H9 (cell line): ENCODE results near the gene LENG9. TPM values are rescaled to one million over a fixed set of nuclear protein-coding genes. Genes with fewer than 3 reads are reported as not detected.

Source experiments
- DNase-seq: peaks from one replicate; pipeline ENCODE4 v3.0.0-alpha.2; 2017
- H2AFZ ChIP-seq: one replicate; pipeline ENCODE4 v1.6.1; 2013; ENCODE audit warnings: mild to moderate bottlenecking, low read length, control low read depth, moderate library complexity
- H2AK5ac ChIP-seq: 2 replicates; pipeline ENCODE4 v1.6.1; 2013; ENCODE audit warnings: low read length, control low read depth, mixed read lengths; ENCODE audit not compliant: insufficient read length
- H2BK120ac ChIP-seq: one replicate; pipeline ENCODE4 v1.6.1; 2013; ENCODE audit warnings: low read depth, mild to moderate bottlenecking, low read length, control low read depth, inconsistent platforms; ENCODE audit not compliant: poor library complexity, severe bottlenecking
- H2BK12ac ChIP-seq: 2 replicates; pipeline ENCODE4 v1.6.1; 2013; ENCODE audit warnings: low read length, control low read depth, mixed read lengths, low read depth; ENCODE audit not compliant: insufficient read length
- H2BK15ac ChIP-seq: 2 replicates; pipeline ENCODE4 v1.6.1; 2013; ENCODE audit warnings: low read depth, low read length, control low read depth
- H2BK20ac ChIP-seq: one replicate; pipeline ENCODE4 v1.6.1; 2013; ENCODE audit warnings: low read depth, mild to moderate bottlenecking, low read length, control low read depth, inconsistent platforms; ENCODE audit not compliant: poor library complexity, severe bottlenecking
- H2BK5ac ChIP-seq: 2 replicates; pipeline ENCODE4 v1.6.1; 2013; ENCODE audit warnings: low read length, control low read depth, mixed read lengths; ENCODE audit not compliant: insufficient read length
- H3K14ac ChIP-seq: 2 replicates; pipeline ENCODE4 v1.6.1; 2013; ENCODE audit warnings: low read length, control low read depth; ENCODE audit not compliant: insufficient read depth
- H3K18ac ChIP-seq: 2 replicates; pipeline ENCODE4 v1.6.1; 2013; ENCODE audit warnings: low read depth, mild to moderate bottlenecking, mixed read lengths, low read length, control low read depth; ENCODE audit not compliant: insufficient read length
- H3K23ac ChIP-seq: 2 replicates; pipeline ENCODE4 v1.6.1; 2013; ENCODE audit warnings: low read length, control low read depth, mixed read lengths, low read depth; ENCODE audit not compliant: insufficient read length
- H3K23me2 ChIP-seq: 2 replicates; pipeline ENCODE4 v1.6.1; 2013; ENCODE audit warnings: low read depth, mild to moderate bottlenecking, mixed read lengths, low read length, control low read depth; ENCODE audit not compliant: insufficient read length, poor library complexity, severe bottlenecking
- H3K27ac ChIP-seq: 2 replicates; pipeline ENCODE4 v1.5.1; 2013; ENCODE audit warnings: low read length, control low read depth, mixed read lengths, low read depth; ENCODE audit not compliant: insufficient read length
- H3K27me3 ChIP-seq: 2 replicates; pipeline ENCODE4 v1.6.1; 2013; ENCODE audit warnings: low read length, control low read depth, inconsistent platforms; ENCODE audit not compliant: insufficient read depth
- H3K4ac ChIP-seq: 2 replicates; pipeline ENCODE4 v1.6.1; 2013; ENCODE audit warnings: low read depth, mild to moderate bottlenecking, control low read depth, inconsistent platforms, low read length, moderate library complexity
- H3K4me1 ChIP-seq: 2 replicates; pipeline ENCODE4 v1.6.1; 2013; ENCODE audit warnings: low read length, control low read depth, inconsistent platforms; ENCODE audit not compliant: insufficient read depth
- H3K4me2 ChIP-seq: 2 replicates; pipeline ENCODE4 v1.6.1; 2013; ENCODE audit warnings: low read length, control low read depth, mixed read lengths; ENCODE audit not compliant: insufficient read length, insufficient read depth
- H3K56ac ChIP-seq: 2 replicates; pipeline ENCODE4 v1.6.1; 2013; ENCODE audit warnings: low read depth, mild to moderate bottlenecking, mixed read lengths, low read length, control low read depth; ENCODE audit not compliant: insufficient read length
- H3K79me1 ChIP-seq: 2 replicates; pipeline ENCODE4 v1.6.1; 2013; ENCODE audit warnings: low read depth, mild to moderate bottlenecking, moderate library complexity, low read length, control low read depth, inconsistent platforms; ENCODE audit not compliant: insufficient read depth, poor library complexity, severe bottlenecking
- H3K79me2 ChIP-seq: 2 replicates; pipeline ENCODE4 v1.6.1; 2013; ENCODE audit warnings: low read length, control low read depth, inconsistent platforms; ENCODE audit not compliant: insufficient read depth
- H3K9ac ChIP-seq: 2 replicates; pipeline ENCODE4 v1.6.1; 2013; ENCODE audit warnings: low read length, control low read depth, mixed read lengths; ENCODE audit not compliant: insufficient read length; ENCODE audit errors: extremely low read depth
- H3K9me3 ChIP-seq: one replicate; pipeline ENCODE4 v1.6.1; 2013; ENCODE audit warnings: low read depth, low read length, inconsistent platforms; ENCODE audit not compliant: control insufficient read depth
- H3T11ph ChIP-seq: one replicate; pipeline ENCODE4 v1.6.1; 2013; ENCODE audit warnings: mild to moderate bottlenecking, low read length, control low read depth, inconsistent platforms
- H4K20me1 ChIP-seq: one replicate; pipeline ENCODE4 v1.6.1; 2013; ENCODE audit not compliant: control insufficient read depth, insufficient read length, insufficient read depth
- H4K5ac ChIP-seq: 2 replicates; pipeline ENCODE4 v1.6.1; 2013; ENCODE audit warnings: low read depth, mild to moderate bottlenecking, mixed read lengths, low read length, control low read depth; ENCODE audit not compliant: insufficient read length
- H4K8ac ChIP-seq: replicated peaks from 2 replicates; pipeline ENCODE4 v1.6.1; 2013; ENCODE audit warnings: low read length, control low read depth, mixed read lengths, low read depth; ENCODE audit not compliant: insufficient read length
- H4K91ac ChIP-seq: 2 replicates; pipeline ENCODE4 v1.6.1; 2013; ENCODE audit warnings: low read depth, mild to moderate bottlenecking, moderate library complexity, mixed read lengths, low read length, control low read depth; ENCODE audit not compliant: insufficient read length
- H3K27ac Mint-ChIP-seq, 3 experiments: 2 replicates in 2 of 3; 3 replicates in 1 of 3; pipeline ENCODE4 v1.8.0; 2020 to 2021; ENCODE audit warnings: mixed read lengths in 3 of 3, mild to moderate bottlenecking in 1 of 3, moderate library complexity in 1 of 3
- H3K27me3 Mint-ChIP-seq: 2 replicates; pipeline ENCODE4 v1.8.0; 2021; ENCODE audit warnings: low read depth, mild to moderate bottlenecking, moderate library complexity, mixed read lengths
- H3K36me3 Mint-ChIP-seq, 3 experiments: 2 replicates in 2 of 3; 3 replicates in 1 of 3; pipeline ENCODE4 v1.8.0; 2020 to 2021; ENCODE audit warnings: low read depth in 3 of 3, mixed read lengths in 3 of 3; ENCODE audit not compliant: insufficient read depth in 1 of 3
- H3K4me1 Mint-ChIP-seq, 2 experiments: 2 replicates each; pipeline ENCODE4 v1.8.0; 2020; ENCODE audit warnings: mixed read lengths in 2 of 2
- H3K4me3 Mint-ChIP-seq, 2 experiments: 2 replicates in 1 of 2; 3 replicates in 1 of 2; pipeline ENCODE4 v1.8.0; 2020 to 2021; ENCODE audit warnings: mild to moderate bottlenecking in 2 of 2, mixed read lengths in 2 of 2, moderate library complexity in 1 of 2
- H3K9me3 Mint-ChIP-seq, 2 experiments: 2 replicates in 1 of 2; 3 replicates in 1 of 2; pipeline ENCODE4 v1.8.0; 2020; ENCODE audit warnings: mild to moderate bottlenecking in 2 of 2, mixed read lengths in 2 of 2, moderate library complexity in 1 of 2
- CTCF ChIP-seq: fragments of 200-600 bp; sonication (generic); conservative IDR thresholded peaks from 3 replicates; pipeline ENCODE4 v1.8.0; 2021; ENCODE audit warnings: antibody characterized with exemption, mild to moderate bottlenecking
- WGBS: extraction: QIAGEN DNeasy Blood & Tissue Kit; methylation state at CpG from one replicate; pipeline ENCODE4 v1.1.7; 2013; ENCODE audit warnings: missing lambda C conversion rate, low lambda C conversion rate, mixed read lengths; ENCODE audit not compliant: insufficient read length; ENCODE audit errors: extremely low coverage; 5-methylcytosine and 5-hydroxymethylcytosine counted together
- total RNA-seq: library from RNA; stranded (reverse); gene quantifications from 2 replicates; pipeline ENCODE4 v1.2.1, GENCODE V29; 2021

Gene LENG9
- total RNA-seq, 1 experiment from 2014 or later = 3.8 TPM

- H3K4me1 Mint-ChIP-seq = peaks cover 35 to 38% of the 10 kb centered on the region in 2 experiments
- Histone ChIP-seq H2BK12ac (no peak overlapping the region), H2AFZ (no peak overlapping the region), H4K91ac (no peak overlapping the region), H2BK5ac (no peak overlapping the region), H3K56ac (no peak overlapping the region), H3K79me1 (no peaks in the 10 kb centered on the region), H3K23ac (no peak overlapping the region), H3K23me2 (peaks cover 15% of the 10 kb centered on the region), H3K4ac (no peak overlapping the region), H3K9me3 (no peaks in the 10 kb centered on the region), H3K27me3 (peaks cover 12% of the 10 kb centered on the region; the same call in 1 of the 2 replicates), H2BK15ac (no peak overlapping the region), H4K20me1 (no peaks in the 10 kb centered on the region), H3K14ac (no peak overlapping the region), H3K4me1 (peaks cover 5% of the 10 kb centered on the region; the same call in 1 of the 2 replicates), H3K4me2 (peak overlapping the region; percentile 67), H3T11ph (no peak overlapping the region), H2AK5ac (no peak overlapping the region), H3K79me2 (no peaks in the 10 kb centered on the region), H4K8ac (no peak overlapping the region), H3K18ac (no peak overlapping the region), H4K5ac (no peak overlapping the region), H3K9ac (no peak overlapping the region), H2BK20ac (no peak overlapping the region), H2BK120ac (no peak overlapping the region), H3K27ac (no peak overlapping the region)
- H3K36me3 Mint-ChIP-seq = peaks cover 12 to 25% (median 14%) of the 10 kb centered on the region in 3 experiments
- H3K4me3 Mint-ChIP-seq = peak overlapping the region; percentile 78 to 91
- H3K9me3 Mint-ChIP-seq = peaks cover 15 to 20% of the 10 kb centered on the region in 2 experiments
- 100% methylated on average over 2 of the region's 44 CpGs for WGBS
- DNase-seq = no peak
- no peak for TF ChIP-seq CTCF
- H3K27ac Mint-ChIP-seq = no peak overlapping the region
- H3K27me3 Mint-ChIP-seq = peaks cover 46% of the 10 kb centered on the region
Measured at GRCh38 chr19:54416695-54417491, 46.7 kb downstream of the LENG9 start.
